ENCODE results near the gene DRC7.
"Not testable (repeated sequence)": the region's sequence is repeated elsewhere in the genome, so short reads cannot be mapped to it uniquely, and the experiment has no call there.

Gene DRC7

DNA sequence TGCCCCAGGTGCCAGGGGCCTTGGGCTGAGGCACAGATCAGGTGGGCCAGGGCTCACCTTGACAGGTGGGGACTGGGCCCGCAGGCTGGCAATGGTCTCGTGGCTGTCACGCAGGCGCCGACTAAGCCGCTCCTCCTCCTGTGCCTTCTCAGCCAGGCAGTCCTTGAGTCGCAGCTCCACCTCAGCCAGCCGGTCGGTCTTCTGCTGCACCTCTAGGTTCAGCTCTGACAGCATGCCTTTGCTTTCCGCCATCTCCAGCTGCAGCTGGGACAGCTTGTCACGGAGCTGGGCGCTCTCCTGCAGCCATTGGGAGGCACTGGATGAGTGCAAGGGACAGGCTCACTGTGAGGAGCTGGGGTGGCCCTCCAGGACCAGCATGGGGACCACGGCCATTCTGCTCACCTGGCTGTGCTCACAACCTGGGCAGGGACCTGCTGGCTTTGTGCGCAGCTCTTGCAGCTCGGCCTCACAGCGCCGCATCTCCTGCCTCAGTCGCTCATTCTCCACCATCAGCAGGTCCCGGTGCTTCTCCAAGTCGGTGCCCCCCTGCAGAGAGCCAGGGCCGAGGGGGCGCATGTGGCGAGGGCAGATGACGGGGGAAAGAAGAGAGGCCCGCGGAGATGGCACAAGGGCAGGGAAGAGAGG, 76.7 kb downstream of the DRC7 start:
- no peak for TF ChIP-seq ZFX (IDR thresholded peaks at IDR 0.05; ENCODE audit: borderline replicate concordance)
- TF ChIP-seq, protein P1, sequence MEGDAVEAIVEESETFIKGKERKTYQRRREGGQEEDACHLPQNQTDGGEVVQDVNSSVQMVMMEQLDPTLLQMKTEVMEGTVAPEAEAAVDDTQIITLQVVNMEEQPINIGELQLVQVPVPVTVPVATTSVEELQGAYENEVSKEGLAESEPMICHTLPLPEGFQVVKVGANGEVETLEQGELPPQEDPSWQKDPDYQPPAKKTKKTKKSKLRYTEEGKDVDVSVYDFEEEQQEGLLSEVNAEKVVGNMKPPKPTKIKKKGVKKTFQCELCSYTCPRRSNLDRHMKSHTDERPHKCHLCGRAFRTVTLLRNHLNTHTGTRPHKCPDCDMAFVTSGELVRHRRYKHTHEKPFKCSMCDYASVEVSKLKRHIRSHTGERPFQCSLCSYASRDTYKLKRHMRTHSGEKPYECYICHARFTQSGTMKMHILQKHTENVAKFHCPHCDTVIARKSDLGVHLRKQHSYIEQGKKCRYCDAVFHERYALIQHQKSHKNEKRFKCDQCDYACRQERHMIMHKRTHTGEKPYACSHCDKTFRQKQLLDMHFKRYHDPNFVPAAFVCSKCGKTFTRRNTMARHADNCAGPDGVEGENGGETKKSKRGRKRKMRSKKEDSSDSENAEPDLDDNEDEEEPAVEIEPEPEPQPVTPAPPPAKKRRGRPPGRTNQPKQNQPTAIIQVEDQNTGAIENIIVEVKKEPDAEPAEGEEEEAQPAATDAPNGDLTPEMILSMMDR (IDR thresholded peaks at IDR 0.05), result no peak
- H3K27ac ChIP-seq, result no peak overlapping the region

DNA sequence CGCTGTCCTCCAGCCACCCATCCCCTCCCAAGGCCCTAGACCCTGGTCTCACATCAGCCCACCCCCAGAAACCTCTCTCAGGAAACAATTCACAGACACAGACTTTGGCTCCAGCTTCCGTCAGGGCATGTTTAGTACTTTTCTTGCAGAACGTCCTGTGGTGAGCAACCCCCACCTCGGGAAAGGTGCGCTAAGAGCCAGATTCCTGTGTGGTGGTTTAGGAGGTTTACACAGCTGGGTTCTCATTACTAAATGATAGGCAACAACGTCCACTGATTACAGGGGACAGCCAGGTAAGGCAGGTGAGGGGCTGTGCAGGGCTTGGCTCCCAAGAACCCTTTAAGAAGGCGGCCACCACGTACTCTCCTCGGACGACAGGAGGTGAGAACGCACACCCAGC, 78.4 kb downstream of the DRC7 start:
- no peak for TF ChIP-seq ZFX (IDR thresholded peaks at IDR 0.05; ENCODE audit: borderline replicate concordance)
- TF ChIP-seq, protein P1 (IDR thresholded peaks at IDR 0.05), result no peak
- H3K27ac ChIP-seq, result no peak overlapping the region

DNA sequence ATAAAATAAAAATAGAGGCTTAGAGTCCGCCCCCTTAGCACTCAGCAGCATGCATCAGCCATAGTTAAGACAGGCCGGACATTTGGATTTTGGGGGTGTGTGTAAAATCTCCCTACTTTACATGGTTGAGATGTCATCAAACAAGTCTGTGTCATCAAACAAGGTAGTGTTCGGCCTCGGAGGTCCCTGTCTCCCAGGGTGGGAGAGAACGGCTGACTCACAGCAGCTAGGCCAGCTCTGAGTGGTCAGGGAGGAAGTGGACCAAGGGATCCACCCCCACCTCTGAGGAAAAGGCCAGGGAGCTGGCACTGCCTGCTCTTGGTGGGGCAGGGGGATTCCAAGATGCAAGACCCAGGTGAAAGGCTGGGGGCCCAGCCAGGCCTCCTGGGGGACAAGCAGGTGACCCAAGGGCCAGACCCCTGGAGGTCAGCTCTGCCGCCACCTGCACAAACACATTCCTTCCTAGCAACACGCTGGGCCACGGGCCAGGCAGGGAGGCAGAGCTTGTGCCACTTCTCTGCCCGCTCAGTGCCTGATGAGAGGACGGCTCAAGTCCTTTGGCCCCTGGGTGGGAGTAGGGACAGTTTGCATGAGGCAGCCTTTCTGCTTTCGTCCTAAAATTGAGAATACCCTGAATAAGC, 79.2 kb downstream of the DRC7 start:
- H3K27ac ChIP-seq, result no peak overlapping the region
- no peak for TF ChIP-seq ZFX (IDR thresholded peaks at IDR 0.05; ENCODE audit: borderline replicate concordance)
- TF ChIP-seq, protein P1 (IDR thresholded peaks at IDR 0.05), result no peak

DNA sequence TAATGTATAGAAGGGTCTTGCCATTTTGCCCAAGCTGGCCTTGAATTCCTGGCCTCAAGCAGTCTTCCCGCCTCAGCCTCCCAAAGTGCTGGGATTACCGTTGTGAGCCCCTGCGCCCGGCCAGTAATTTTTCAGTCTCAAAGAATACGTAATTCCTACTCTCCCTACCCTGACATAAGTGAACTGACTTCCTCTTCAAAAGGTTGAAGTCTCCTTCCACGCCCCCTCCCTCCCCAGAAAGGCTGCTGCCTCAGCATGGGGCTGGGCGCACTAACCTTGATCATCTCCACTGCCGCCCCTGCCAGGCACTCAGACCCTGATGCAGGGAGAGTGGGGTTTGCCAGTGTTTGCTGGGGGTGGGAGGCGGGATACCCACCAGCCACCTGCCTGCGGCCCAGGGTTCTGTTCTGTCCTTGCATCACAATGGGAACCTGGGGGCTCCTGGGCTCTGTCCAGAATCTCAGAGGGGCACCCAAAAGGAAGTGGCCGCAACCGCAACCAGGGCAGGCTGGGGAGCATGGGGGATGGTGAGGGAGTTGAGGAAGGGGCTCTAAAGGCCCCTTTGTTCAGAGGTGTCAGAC, 80.2 kb downstream of the DRC7 start:
- no peak overlapping the region for H3K27ac ChIP-seq
- no peak for TF ChIP-seq ZFX (IDR thresholded peaks at IDR 0.05; ENCODE audit: borderline replicate concordance)
- TF ChIP-seq, protein P1 (IDR thresholded peaks at IDR 0.05), result no peak

DNA sequence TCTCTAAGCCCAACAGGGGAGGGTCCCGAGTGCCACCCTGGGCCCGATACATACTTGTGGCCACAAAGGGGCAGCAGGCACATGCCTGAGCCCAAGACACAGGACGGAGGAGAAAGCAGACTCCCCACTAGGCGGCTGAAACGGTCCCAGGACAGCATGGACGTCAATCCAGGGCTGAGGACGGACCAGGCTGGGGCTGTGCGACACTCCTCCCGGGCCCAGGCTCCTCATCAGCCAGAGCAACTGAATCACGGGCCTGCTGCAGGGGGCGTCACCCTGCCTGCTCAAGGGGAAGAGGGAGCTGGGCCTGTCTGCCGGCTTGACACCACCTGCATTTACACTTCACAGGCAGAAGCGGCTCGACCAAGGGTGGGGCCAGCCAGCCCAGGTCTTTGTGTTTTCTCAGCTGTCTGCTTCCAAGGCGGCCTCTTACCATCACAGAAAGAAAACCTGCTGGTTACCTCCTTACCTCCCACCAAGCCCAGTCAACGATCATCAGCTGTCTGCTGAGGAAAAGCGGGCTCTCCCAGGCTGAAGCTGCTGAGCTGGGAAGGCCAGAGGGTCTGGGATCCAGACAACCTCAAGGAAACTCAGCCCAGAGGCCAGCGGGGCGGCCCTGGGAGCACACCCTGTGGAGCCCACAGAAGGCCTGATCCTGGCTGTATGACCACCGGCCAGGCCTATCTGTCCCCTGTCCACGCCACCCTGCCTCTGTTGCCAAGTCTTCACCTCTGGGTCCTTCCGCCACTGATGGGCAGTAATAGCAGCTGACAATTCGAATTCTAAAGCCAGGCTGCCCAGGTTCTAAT, 81.3 kb downstream of the DRC7 start:
- TF ChIP-seq, protein P1 (IDR thresholded peaks at IDR 0.05), result peak; percentile 26; the same call in 1 of the 2 replicates
- TF ChIP-seq ZFX (IDR thresholded peaks at IDR 0.05; ENCODE audit: borderline replicate concordance), result no peak
- no peak overlapping the region for H3K27ac ChIP-seq

DNA sequence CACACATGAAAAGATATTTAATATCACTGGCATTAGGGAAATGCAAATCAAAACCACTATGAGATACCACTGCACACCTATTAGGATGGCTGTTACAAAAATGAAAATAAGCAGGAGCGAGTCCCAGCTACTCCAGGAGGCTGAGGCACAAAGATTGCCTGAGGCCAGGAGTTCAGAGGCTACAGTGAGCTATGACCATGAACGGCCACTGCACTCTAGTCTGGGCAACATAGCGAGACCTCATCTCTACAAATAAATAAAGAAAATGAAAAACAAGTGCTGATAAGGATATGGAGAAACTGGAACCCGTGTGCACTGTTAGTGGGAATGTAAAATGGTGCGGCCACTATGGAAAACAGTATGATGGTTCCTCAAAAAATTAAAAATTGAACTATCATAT, 84.1 kb downstream of the DRC7 start:
- H3K27ac ChIP-seq, result no peak overlapping the region
- TF ChIP-seq ZFX (IDR thresholded peaks at IDR 0.05; ENCODE audit: borderline replicate concordance), result no peak
- TF ChIP-seq, protein P1 (IDR thresholded peaks at IDR 0.05), result no peak

DNA sequence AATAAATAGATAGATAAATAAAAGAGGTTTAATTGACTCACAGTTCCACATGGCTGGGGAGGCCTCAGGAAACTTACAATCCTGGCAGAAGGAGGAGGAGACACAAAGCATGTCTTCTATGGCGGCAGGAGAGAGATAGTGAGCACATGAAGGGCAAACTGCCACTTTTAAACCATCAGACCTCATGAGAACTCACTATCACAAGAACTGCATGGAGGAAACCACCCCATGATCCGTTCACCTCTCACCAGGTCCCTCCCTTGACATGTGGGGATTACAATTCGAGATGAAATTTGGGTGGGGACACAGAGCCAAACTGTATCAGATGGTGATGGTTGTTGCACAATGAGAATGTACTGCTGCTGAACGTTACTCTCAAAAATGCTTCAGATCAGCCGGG, 85.2 kb downstream of the DRC7 start:
- not testable (repeated sequence) for H3K27ac ChIP-seq

All from 22Rv1 (cell line).